Nephron (organoid): ENCODE data around the gene PTPRN2.
A peak's percentile ranks its signal among the peaks of the same experiment; 100 is the strongest.
"Not testable (repeated sequence)": the region's sequence is repeated elsewhere in the genome, so short reads cannot be mapped to it uniquely, and the experiment has no call there.

Experiments
- H3K27ac Mint-ChIP-seq, 3 experiments: 2 replicates each; pipeline ENCODE4 v1.8.0; 2020; ENCODE audit warnings: mixed read lengths in 3 of 3, mild to moderate bottlenecking in 2 of 3, moderate library complexity in 1 of 3
- H3K27me3 Mint-ChIP-seq: 2 replicates; pipeline ENCODE4 v1.8.0; 2021; ENCODE audit warnings: low read depth, mild to moderate bottlenecking, moderate library complexity, mixed read lengths
- H3K36me3 Mint-ChIP-seq: 2 replicates; pipeline ENCODE4 v1.8.0; 2020; ENCODE audit warnings: low read depth, mixed read lengths
- H3K4me1 Mint-ChIP-seq: 2 replicates; pipeline ENCODE4 v1.8.0; 2020; ENCODE audit warnings: mixed read lengths
- H3K4me3 Mint-ChIP-seq, 3 experiments: 2 replicates each; pipeline ENCODE4 v1.8.0; 2020; ENCODE audit warnings: mild to moderate bottlenecking in 3 of 3, mixed read lengths in 3 of 3, moderate library complexity in 2 of 3
- H3K9me3 Mint-ChIP-seq: 2 replicates; pipeline ENCODE4 v1.8.0; 2020; ENCODE audit warnings: mixed read lengths
- TF ChIP-seq, protein P1 (sequence below), 3 experiments: fragments of 200-600 bp; sonication (generic); IDR thresholded peaks; one replicate each; pipeline ENCODE4 v1.5.0; 2021; ENCODE audit warnings: antibody characterized with exemption in 3 of 3; ENCODE audit not compliant: unreplicated experiment in 3 of 3

The PTPRN2 gene

GRCh38 chr7:158587162-158588084 is at the start of gene PTPRN2:
Gene PTPRN2, minus strand, starts transcription at chr7:158587823.
- Mint-ChIP-seq H3K4me3 (peak within 1 kb of the TSS; percentile 65 to 74 (median 68)), H3K4me1 (no peaks in the 10 kb centered on the region), H3K27me3 (peaks cover 71% of the 10 kb centered on the region), H3K27ac (no peak within 1 kb of the TSS), H3K9me3 (peaks cover 5% of the 10 kb centered on the region), H3K36me3 (no peaks in the 10 kb centered on the region)
- TF ChIP-seq, protein P1, sequence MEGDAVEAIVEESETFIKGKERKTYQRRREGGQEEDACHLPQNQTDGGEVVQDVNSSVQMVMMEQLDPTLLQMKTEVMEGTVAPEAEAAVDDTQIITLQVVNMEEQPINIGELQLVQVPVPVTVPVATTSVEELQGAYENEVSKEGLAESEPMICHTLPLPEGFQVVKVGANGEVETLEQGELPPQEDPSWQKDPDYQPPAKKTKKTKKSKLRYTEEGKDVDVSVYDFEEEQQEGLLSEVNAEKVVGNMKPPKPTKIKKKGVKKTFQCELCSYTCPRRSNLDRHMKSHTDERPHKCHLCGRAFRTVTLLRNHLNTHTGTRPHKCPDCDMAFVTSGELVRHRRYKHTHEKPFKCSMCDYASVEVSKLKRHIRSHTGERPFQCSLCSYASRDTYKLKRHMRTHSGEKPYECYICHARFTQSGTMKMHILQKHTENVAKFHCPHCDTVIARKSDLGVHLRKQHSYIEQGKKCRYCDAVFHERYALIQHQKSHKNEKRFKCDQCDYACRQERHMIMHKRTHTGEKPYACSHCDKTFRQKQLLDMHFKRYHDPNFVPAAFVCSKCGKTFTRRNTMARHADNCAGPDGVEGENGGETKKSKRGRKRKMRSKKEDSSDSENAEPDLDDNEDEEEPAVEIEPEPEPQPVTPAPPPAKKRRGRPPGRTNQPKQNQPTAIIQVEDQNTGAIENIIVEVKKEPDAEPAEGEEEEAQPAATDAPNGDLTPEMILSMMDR (IDR thresholded peaks at IDR 0.05; ENCODE audit: unreplicated experiment in 3 of 3) = no peak

- H3K4me3 Mint-ChIP-seq = no peak overlapping the region
- TF ChIP-seq, protein P1 (IDR thresholded peaks at IDR 0.05; ENCODE audit: unreplicated experiment in 3 of 3) = no peak
- no peaks in the 10 kb centered on the region for H3K4me1 Mint-ChIP-seq
- H3K36me3 Mint-ChIP-seq = peaks cover 26% of the 10 kb centered on the region
- H3K9me3 Mint-ChIP-seq = no peaks in the 10 kb centered on the region
- no peak overlapping the region for H3K27ac Mint-ChIP-seq
- no peaks in the 10 kb centered on the region for H3K27me3 Mint-ChIP-seq
These were observed 45.7 kb upstream of the PTPRN2 start for GRCh38 chr7:158633055-158633956.

GRCh38 chr7:158631574-158632195 is 44.1 kb upstream of the PTPRN2 start:
- no peaks in the 10 kb centered on the region for H3K27me3 Mint-ChIP-seq
- TF ChIP-seq, protein P1 (IDR thresholded peaks at IDR 0.05; ENCODE audit: unreplicated experiment in 3 of 3) = no peak
- no peak overlapping the region for H3K4me3 Mint-ChIP-seq
- peaks cover 31% of the 10 kb centered on the region for H3K36me3 Mint-ChIP-seq
- no peaks in the 10 kb centered on the region for H3K4me1 Mint-ChIP-seq
- no peak overlapping the region for H3K27ac Mint-ChIP-seq
- no peaks in the 10 kb centered on the region for H3K9me3 Mint-ChIP-seq

DNA sequence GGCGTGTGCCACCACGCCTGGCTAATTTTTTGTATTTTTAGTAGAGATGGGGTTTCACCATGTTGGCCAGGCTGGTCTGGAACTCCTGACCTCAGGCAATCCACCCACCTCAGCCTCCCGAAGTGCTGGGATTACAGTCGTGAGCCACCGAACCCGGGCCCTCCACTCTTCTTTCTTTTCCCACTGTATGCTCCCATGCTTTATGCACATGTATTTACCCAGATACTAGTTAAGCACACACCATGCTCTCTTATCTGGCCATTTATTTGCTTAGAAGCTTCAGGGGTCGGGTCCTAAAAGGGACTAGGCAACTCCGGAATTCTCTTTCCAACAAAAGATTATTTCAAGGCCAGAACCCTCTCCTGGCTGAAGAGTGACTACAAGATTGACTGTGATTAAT is 38.7 kb upstream of the PTPRN2 start:
- H3K27me3 Mint-ChIP-seq = not testable (repeated sequence)

GRCh38 chr7:158623241-158623640 is 35.6 kb upstream of the PTPRN2 start:
- no peaks in the 10 kb centered on the region for H3K4me1 Mint-ChIP-seq
- H3K9me3 Mint-ChIP-seq = no peaks in the 10 kb centered on the region
- H3K27me3 Mint-ChIP-seq = no peaks in the 10 kb centered on the region
- no peak overlapping the region for H3K4me3 Mint-ChIP-seq
- no peak overlapping the region for H3K27ac Mint-ChIP-seq
- H3K36me3 Mint-ChIP-seq = peaks cover 19% of the 10 kb centered on the region
- TF ChIP-seq, protein P1 (IDR thresholded peaks at IDR 0.05; ENCODE audit: unreplicated experiment in 3 of 3) = no peak

More for the DNA sequence above, 38.7 kb upstream of the PTPRN2 start:
- H3K4me1 Mint-ChIP-seq, H3K4me3 Mint-ChIP-seq, H3K27ac Mint-ChIP-seq, H3K9me3 Mint-ChIP-seq: not testable (repeated sequence)
- peaks cover 36% of the 10 kb centered on the region for H3K36me3 Mint-ChIP-seq
